ENCODE results near the gene PAX5. TPM values are rescaled to one million over a fixed set of nuclear protein-coding genes. Genes with fewer than 3 reads are reported as not detected.

Gene PAX5
- total and polyA plus RNA-seq, 4 experiments from 2014 or later = 0.32 TPM; not detected in 3

- intact Hi-C loops (cut with micrococcal nuclease) = no loop called here
- Histone ChIP-seq H3K27me3 (ENCODE audit: insufficient read depth, low read length) (no peaks in the 10 kb centered on the region), H3K27ac (ENCODE audit: low read depth, low read length) (no peak overlapping the region), H3K36me3 (ENCODE audit: insufficient read depth, low read length) (no peaks in the 10 kb centered on the region), H3K4me1 (ENCODE audit: insufficient read depth, low read length) (no peaks in the 10 kb centered on the region), H3K4me3 (ENCODE audit: low read length in 2 of 2) (no peak overlapping the region), H3K9me3 (ENCODE audit: control insufficient read depth in 1 of 2, low read length in 2 of 2) (no peaks in the 10 kb centered on the region)
- no peak for DNase-seq
- Mint-ChIP-seq H3K4me1 (no peaks in the 10 kb centered on the region), H3K36me3 (no peaks in the 10 kb centered on the region), H3K9me3 (no peaks in the 10 kb centered on the region), H3K27me3 (peaks cover 0 to 9% of the 10 kb centered on the region in 2 donors), H3K4me3 (no peak overlapping the region), H3K27ac (peak overlapping the region in 1 of 7 donors; percentile 67)
- POLR2A ChIA-PET (ENCODE audit: partially characterized antibody) = no interaction called here
- CTCF ChIA-PET (ENCODE audit: partially characterized antibody) = interaction anchor here (2.9 kb wide), 1 partner anchor 20 kb away, joined by 13 read pairs; no protein-coding TSS in a partner anchor
These were observed 140.9 kb downstream of the PAX5 start for GRCh38 chr9:36893184-36893583.

GRCh38 chr9:36892279-36892678, 141.8 kb downstream of the PAX5 start:
- Mint-ChIP-seq H3K36me3 (no peaks in the 10 kb centered on the region), H3K4me1 (no peaks in the 10 kb centered on the region), H3K27ac (no peak overlapping the region), H3K4me3 (no peak overlapping the region), H3K27me3 (peaks cover 0 to 11% of the 10 kb centered on the region in 2 donors), H3K9me3 (no peaks in the 10 kb centered on the region)
- intact Hi-C loops (cut with micrococcal nuclease) = no loop called here
- no peak for DNase-seq
- no peaks in the 10 kb centered on the region for H3K36me3 ChIP-seq (ENCODE audit: insufficient read depth, low read length)
- no peaks in the 10 kb centered on the region for H3K27me3 ChIP-seq (ENCODE audit: insufficient read depth, low read length)
- ChIA-PET POLR2A (ENCODE audit: partially characterized antibody) (no interaction called here), CTCF (ENCODE audit: partially characterized antibody) (interaction anchor here (2.9 kb wide), 1 partner anchor 19 kb away, joined by 13 read pairs; no protein-coding TSS in a partner anchor)
- no peak overlapping the region for H3K27ac ChIP-seq (ENCODE audit: low read depth, low read length)
- H3K4me1 ChIP-seq (ENCODE audit: insufficient read depth, low read length) = no peaks in the 10 kb centered on the region
- H3K4me3 ChIP-seq (ENCODE audit: low read length in 2 of 2) = no peak overlapping the region
- H3K9me3 ChIP-seq (ENCODE audit: control insufficient read depth in 1 of 2, low read length in 2 of 2) = no peaks in the 10 kb centered on the region

- CTCF ChIA-PET (ENCODE audit: partially characterized antibody) = interaction anchor here (2.9 kb wide), 1 partner anchor 18 kb away, joined by 13 read pairs; no protein-coding TSS in a partner anchor
- H3K27ac ChIP-seq (ENCODE audit: low read depth, low read length) = no peak overlapping the region
These were observed 142.7 kb downstream of the PAX5 start for GRCh38 chr9:36891341-36891811.

GRCh38 chr9:36889844-36890243, 144.2 kb downstream of the PAX5 start:
- DNase-seq = no peak
- intact Hi-C loops (cut with micrococcal nuclease) = no loop called here
- no peaks in the 10 kb centered on the region for H3K9me3 ChIP-seq (ENCODE audit: control insufficient read depth in 1 of 2, low read length in 2 of 2)
- Mint-ChIP-seq H3K4me1 (no peaks in the 10 kb centered on the region), H3K27ac (no peak overlapping the region), H3K4me3 (no peak overlapping the region), H3K36me3 (no peaks in the 10 kb centered on the region), H3K27me3 (peaks cover 0 to 13% of the 10 kb centered on the region in 2 donors), H3K9me3 (no peaks in the 10 kb centered on the region)
- H3K4me3 ChIP-seq (ENCODE audit: low read length in 2 of 2) = no peak overlapping the region
- H3K4me1 ChIP-seq (ENCODE audit: insufficient read depth, low read length) = no peaks in the 10 kb centered on the region
- H3K27me3 ChIP-seq (ENCODE audit: insufficient read depth, low read length) = no peaks in the 10 kb centered on the region
- H3K36me3 ChIP-seq (ENCODE audit: insufficient read depth, low read length) = no peaks in the 10 kb centered on the region
- ChIA-PET CTCF (ENCODE audit: partially characterized antibody) (no interaction called here), POLR2A (ENCODE audit: partially characterized antibody) (no interaction called here)
- no peak overlapping the region for H3K27ac ChIP-seq (ENCODE audit: low read depth, low read length)

More at GRCh38 chr9:36891341-36891811, 142.7 kb downstream of the PAX5 start:
- Histone ChIP-seq H3K4me1 (ENCODE audit: insufficient read depth, low read length) (no peaks in the 10 kb centered on the region), H3K36me3 (ENCODE audit: insufficient read depth, low read length) (no peaks in the 10 kb centered on the region), H3K4me3 (ENCODE audit: low read length in 2 of 2) (no peak overlapping the region), H3K9me3 (ENCODE audit: control insufficient read depth in 1 of 2, low read length in 2 of 2) (no peaks in the 10 kb centered on the region), H3K27me3 (ENCODE audit: insufficient read depth, low read length) (no peaks in the 10 kb centered on the region)
- intact Hi-C loops (cut with micrococcal nuclease) = no loop called here
- Mint-ChIP-seq H3K4me3 (no peak overlapping the region), H3K9me3 (no peaks in the 10 kb centered on the region), H3K4me1 (no peaks in the 10 kb centered on the region), H3K36me3 (no peaks in the 10 kb centered on the region), H3K27ac (no peak overlapping the region), H3K27me3 (peaks cover 0 to 13% of the 10 kb centered on the region in 2 donors)
- no peak for DNase-seq
- POLR2A ChIA-PET (ENCODE audit: partially characterized antibody) = no interaction called here

GRCh38 chr9:36888551-36888950, 145.5 kb downstream of the PAX5 start:
- Histone ChIP-seq H3K27ac (ENCODE audit: low read depth, low read length) (no peak overlapping the region), H3K27me3 (ENCODE audit: insufficient read depth, low read length) (no peaks in the 10 kb centered on the region), H3K36me3 (ENCODE audit: insufficient read depth, low read length) (no peaks in the 10 kb centered on the region), H3K4me3 (ENCODE audit: low read length in 2 of 2) (no peak overlapping the region), H3K9me3 (ENCODE audit: control insufficient read depth in 1 of 2, low read length in 2 of 2) (no peaks in the 10 kb centered on the region), H3K4me1 (ENCODE audit: insufficient read depth, low read length) (no peaks in the 10 kb centered on the region)
- peaks cover 0 to 11% of the 10 kb centered on the region in 2 donors for H3K27me3 Mint-ChIP-seq
- DNase-seq = no peak
- no peaks in the 10 kb centered on the region for H3K36me3 Mint-ChIP-seq
- ChIA-PET POLR2A (ENCODE audit: partially characterized antibody) (no interaction called here), CTCF (ENCODE audit: partially characterized antibody) (no interaction called here)
- intact Hi-C loops (cut with micrococcal nuclease) = no loop called here
- no peak overlapping the region for H3K4me3 Mint-ChIP-seq
- H3K27ac Mint-ChIP-seq = no peak overlapping the region
- no peaks in the 10 kb centered on the region for H3K4me1 Mint-ChIP-seq
- peaks cover 0 to 2% (median 0%) of the 10 kb centered on the region in 8 donors for H3K9me3 Mint-ChIP-seq

GRCh38 chr9:36884721-36885120, 149.3 kb downstream of the PAX5 start:
- H3K9me3 ChIP-seq (ENCODE audit: control insufficient read depth in 1 of 2, low read length in 2 of 2) = no peaks in the 10 kb centered on the region
- no peaks in the 10 kb centered on the region for H3K4me1 ChIP-seq (ENCODE audit: insufficient read depth, low read length)
- ChIA-PET POLR2A (ENCODE audit: partially characterized antibody) (no interaction called here), CTCF (ENCODE audit: partially characterized antibody) (interaction anchor here (5.1 kb wide), 1 partner anchor 12 kb away, joined by 39 read pairs; no protein-coding TSS in a partner anchor)
- no peak for DNase-seq
- Mint-ChIP-seq H3K36me3 (no peaks in the 10 kb centered on the region), H3K9me3 (peaks cover 0 to 2% (median 0%) of the 10 kb centered on the region in 8 donors), H3K4me1 (no peaks in the 10 kb centered on the region), H3K4me3 (no peak overlapping the region), H3K27ac (peak overlapping the region in 1 of 7 donors; percentile 37), H3K27me3 (peaks cover 6 to 11% of the 10 kb centered on the region in 2 donors)
- intact Hi-C loops (cut with micrococcal nuclease) = no loop called here
- no peaks in the 10 kb centered on the region for H3K27me3 ChIP-seq (ENCODE audit: insufficient read depth, low read length)
- H3K27ac ChIP-seq (ENCODE audit: low read depth, low read length) = no peak overlapping the region
- no peak overlapping the region for H3K4me3 ChIP-seq (ENCODE audit: low read length in 2 of 2)
- no peaks in the 10 kb centered on the region for H3K36me3 ChIP-seq (ENCODE audit: insufficient read depth, low read length)

GRCh38 chr9:36882594-36882993, 151.5 kb downstream of the PAX5 start:
- intact Hi-C loops (cut with micrococcal nuclease) = no loop called here
- H3K36me3 Mint-ChIP-seq = no peaks in the 10 kb centered on the region
- H3K9me3 ChIP-seq (ENCODE audit: control insufficient read depth in 1 of 2, low read length in 2 of 2) = no peaks in the 10 kb centered on the region
- no peak overlapping the region for H3K4me3 ChIP-seq (ENCODE audit: low read length in 2 of 2)
- peaks cover 0 to 2% (median 0%) of the 10 kb centered on the region in 8 donors for H3K9me3 Mint-ChIP-seq
- H3K27me3 ChIP-seq (ENCODE audit: insufficient read depth, low read length) = no peaks in the 10 kb centered on the region
- no peak for DNase-seq
- POLR2A ChIA-PET (ENCODE audit: partially characterized antibody) = no interaction called here
- H3K4me3 Mint-ChIP-seq = no peak overlapping the region
- H3K27me3 Mint-ChIP-seq = peaks cover 6 to 10% of the 10 kb centered on the region in 2 donors
- H3K4me1 Mint-ChIP-seq = no peaks in the 10 kb centered on the region
- CTCF ChIA-PET (ENCODE audit: partially characterized antibody) = interaction anchor here (1.1 to 5.1 kb wide), 2 partner anchors 10 to 447 kb away, joined by 3 to 39 read pairs; no protein-coding TSS in a partner anchor
- no peaks in the 10 kb centered on the region for H3K36me3 ChIP-seq (ENCODE audit: insufficient read depth, low read length)
- no peak overlapping the region for H3K27ac ChIP-seq (ENCODE audit: low read depth, low read length)
- no peaks in the 10 kb centered on the region for H3K4me1 ChIP-seq (ENCODE audit: insufficient read depth, low read length)
- no peak overlapping the region for H3K27ac Mint-ChIP-seq
